Stimulated activated naive CD8-positive, alpha-beta T cell treated with anti-CD3 and anti-CD28 coated beads, Interleukin-15, Interleukin-2, amounts not matched to agents 100 U/mL and 50 U/mL, for 24 hours (primary cell): ENCODE results near the gene CPZ.

Experiments used
- ATAC-seq: fragments of 150-1000 bp; cut with Tn5 transposase; one replicate; pipeline ENCODE4 v1.10.0; 2021
- DNase-seq: peaks from one replicate; pipeline ENCODE4 v3.0.0; 2021

The CPZ gene

GRCh38 chr4:8639777-8640720 lies 47.5 kb downstream of the CPZ start:
- ATAC-seq (no peak), DNase-seq (no peak)

- no peak for ATAC-seq
Measured at GRCh38 chr4:8640816-8641215, 48.3 kb downstream of the CPZ start.

GRCh38 chr4:8641256-8641655 lies 48.7 kb downstream of the CPZ start:
- no peak for DNase-seq
- no peak for ATAC-seq

More at GRCh38 chr4:8640816-8641215, 48.3 kb downstream of the CPZ start:
- no peak for DNase-seq

GRCh38 chr4:8641931-8642650 lies 49.5 kb downstream of the CPZ start:
- ATAC-seq, result no peak
- no peak for DNase-seq

GRCh38 chr4:8642651-8643321 lies 50.2 kb downstream of the CPZ start:
- no peak for ATAC-seq
- DNase-seq, result no peak

- ATAC-seq, result no peak
- DNase-seq, result no peak
Measured at GRCh38 chr4:8643441-8643840, 50.9 kb downstream of the CPZ start.

GRCh38 chr4:8643986-8644385 lies 51.4 kb downstream of the CPZ start:
- ATAC-seq, result no peak
- DNase-seq, result no peak

GRCh38 chr4:8644461-8644891 lies 51.9 kb downstream of the CPZ start:
- ATAC-seq (no peak), DNase-seq (no peak)

- DNase-seq (no peak), ATAC-seq (peak; percentile 10)
Measured at GRCh38 chr4:8644966-8645752, 52.6 kb downstream of the CPZ start.

GRCh38 chr4:8645753-8646124 lies 53.2 kb downstream of the CPZ start:
- no peak for ATAC-seq
- DNase-seq, result no peak

- no peak for DNase-seq
- ATAC-seq, result no peak
Measured at GRCh38 chr4:8646296-8647093, 53.9 kb downstream of the CPZ start.

- DNase-seq, result no peak
- ATAC-seq, result no peak
Measured at GRCh38 chr4:8647094-8647570, 54.6 kb downstream of the CPZ start.

GRCh38 chr4:8647626-8648025 lies 55.1 kb downstream of the CPZ start:
- no peak for ATAC-seq
- DNase-seq, result no peak

GRCh38 chr4:8648296-8648695 lies 55.7 kb downstream of the CPZ start:
- DNase-seq, result no peak

GRCh38 chr4:8648816-8649630 lies 56.5 kb downstream of the CPZ start:
- ATAC-seq (no peak), DNase-seq (no peak)

More at GRCh38 chr4:8648296-8648695, 55.7 kb downstream of the CPZ start:
- ATAC-seq, result no peak

GRCh38 chr4:8649631-8650361 lies 57.2 kb downstream of the CPZ start:
- DNase-seq (no peak), ATAC-seq (no peak)

GRCh38 chr4:8651661-8652180 lies 59.2 kb downstream of the CPZ start:
- no peak for DNase-seq
- ATAC-seq, result no peak

- ATAC-seq (no peak), DNase-seq (no peak)
Measured at GRCh38 chr4:8652181-8653078, 59.9 kb downstream of the CPZ start.
